ENCODE measurements around the gene RASSF1. TPM values are rescaled to one million over a fixed set of nuclear protein-coding genes. Genes with fewer than 3 reads are reported as not detected.

RASSF1 gene
- total RNA-seq, 1 experiment from 2014 or later, result 28.1 TPM

DNA sequence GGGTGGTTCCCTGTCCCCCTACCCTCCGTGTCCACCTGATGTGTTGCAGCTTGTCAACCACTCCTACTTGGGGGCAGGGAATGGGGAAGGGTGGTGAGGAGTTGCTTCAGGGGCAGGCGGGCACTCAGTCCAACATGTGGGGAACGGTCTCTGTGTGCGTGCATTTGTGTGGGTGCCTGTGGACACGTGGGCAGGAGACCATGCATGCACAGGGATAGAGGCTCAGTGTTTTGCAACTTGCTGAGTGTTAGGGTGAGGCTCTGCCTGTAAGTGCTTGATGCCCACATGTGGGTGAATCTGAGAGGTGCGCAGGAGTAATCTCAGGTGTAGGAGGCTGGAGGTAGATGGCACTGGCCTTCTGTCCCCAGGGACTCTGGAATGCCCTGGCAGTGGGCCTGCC, 43.1 kb upstream of the RASSF1 start:
- H3K4me3 Mint-ChIP-seq (ENCODE audit: unreplicated experiment), result no peak overlapping the region
- ChIA-PET POLR2A (no interaction called here), CTCF (no interaction called here)
- DNase-seq, result no peak
- H3K4me1 Mint-ChIP-seq (ENCODE audit: low read depth, unreplicated experiment), result no peaks in the 10 kb centered on the region
- Histone ChIP-seq H3K4me1 (no peaks in the 10 kb centered on the region), H3K36me3 (ENCODE audit: control insufficient read depth, insufficient read depth, low read length) (no peaks in the 10 kb centered on the region), H3K27me3 (replicated peaks; ENCODE audit: control insufficient read depth, insufficient read depth, low read length) (no peaks in the 10 kb centered on the region), H3K9me3 (no peaks in the 10 kb centered on the region), H3K4me3 (ENCODE audit: low read depth, low read length) (no peak overlapping the region)
- H3K27me3 Mint-ChIP-seq (ENCODE audit: insufficient read depth, unreplicated experiment), result peaks cover 11% of the 10 kb centered on the region
- TF ChIP-seq CTCF (IDR thresholded peaks at IDR 0.05; ENCODE audit: insufficient read depth in 1 of 2, low read depth in 1 of 2, low read length in 1 of 2, severe bottlenecking in 1 of 2, unreplicated experiment in 1 of 2), result no peak
- no TSS peak for BruUV-seq (replicated peaks)
- H3K27ac Mint-ChIP-seq (ENCODE audit: unreplicated experiment), result no peak overlapping the region
- intact Hi-C loops (cut with micrococcal nuclease; ENCODE audit: unreplicated experiment), result no loop called here
- H3K9me3 Mint-ChIP-seq (ENCODE audit: unreplicated experiment), result no peaks in the 10 kb centered on the region
- H3K36me3 Mint-ChIP-seq (ENCODE audit: insufficient read depth, unreplicated experiment), result no peaks in the 10 kb centered on the region

DNA sequence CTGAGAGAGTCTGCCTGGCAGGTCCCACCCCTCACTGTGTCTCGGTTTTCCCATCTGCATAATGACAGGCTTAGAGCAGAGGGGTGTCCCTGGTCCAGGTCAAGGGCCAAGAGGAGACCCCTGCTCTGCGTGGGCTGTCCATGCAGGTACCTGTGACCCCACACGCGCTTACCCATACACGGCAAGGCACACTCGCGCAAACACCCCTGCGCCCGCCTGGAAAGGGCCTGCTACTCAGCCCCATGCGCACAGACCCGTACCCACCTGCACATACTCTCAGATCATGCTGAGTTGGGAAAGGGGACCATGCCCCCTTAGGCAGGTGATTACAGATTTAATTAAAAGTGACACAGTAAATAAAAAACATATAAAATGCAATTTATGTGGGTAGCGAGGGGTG, 42.1 kb upstream of the RASSF1 start:
- Histone ChIP-seq H3K4me1 (no peaks in the 10 kb centered on the region), H3K36me3 (ENCODE audit: control insufficient read depth, insufficient read depth, low read length) (no peaks in the 10 kb centered on the region), H3K4me3 (ENCODE audit: low read depth, low read length) (no peak overlapping the region), H3K27me3 (replicated peaks; ENCODE audit: control insufficient read depth, insufficient read depth, low read length) (no peaks in the 10 kb centered on the region), H3K9me3 (no peaks in the 10 kb centered on the region)
- no peak for TF ChIP-seq CTCF (IDR thresholded peaks at IDR 0.05; ENCODE audit: insufficient read depth in 1 of 2, low read depth in 1 of 2, low read length in 1 of 2, severe bottlenecking in 1 of 2, unreplicated experiment in 1 of 2)
- no peak for DNase-seq
- ChIA-PET POLR2A (no interaction called here), CTCF (no interaction called here)
- intact Hi-C loops (cut with micrococcal nuclease; ENCODE audit: unreplicated experiment), result no loop called here
- no peaks in the 10 kb centered on the region for H3K4me1 Mint-ChIP-seq (ENCODE audit: low read depth, unreplicated experiment)
- BruUV-seq (replicated peaks), result no TSS peak
- no peaks in the 10 kb centered on the region for H3K9me3 Mint-ChIP-seq (ENCODE audit: unreplicated experiment)
- H3K36me3 Mint-ChIP-seq (ENCODE audit: insufficient read depth, unreplicated experiment), result no peaks in the 10 kb centered on the region
- no peak overlapping the region for H3K27ac Mint-ChIP-seq (ENCODE audit: unreplicated experiment)
- peaks cover 11% of the 10 kb centered on the region for H3K27me3 Mint-ChIP-seq (ENCODE audit: insufficient read depth, unreplicated experiment)
- H3K4me3 Mint-ChIP-seq (ENCODE audit: unreplicated experiment), result no peak overlapping the region

GRCh38 chr3:50381383-50381782, 40.7 kb upstream of the RASSF1 start:
- DNase-seq, result no peak
- Mint-ChIP-seq H3K4me1 (ENCODE audit: low read depth, unreplicated experiment) (no peaks in the 10 kb centered on the region), H3K9me3 (ENCODE audit: unreplicated experiment) (no peaks in the 10 kb centered on the region), H3K36me3 (ENCODE audit: insufficient read depth, unreplicated experiment) (no peaks in the 10 kb centered on the region), H3K27ac (ENCODE audit: unreplicated experiment) (no peak overlapping the region), H3K27me3 (ENCODE audit: insufficient read depth, unreplicated experiment) (peaks cover 11% of the 10 kb centered on the region), H3K4me3 (ENCODE audit: unreplicated experiment) (no peak overlapping the region)
- no peak for TF ChIP-seq CTCF (IDR thresholded peaks at IDR 0.05; ENCODE audit: insufficient read depth in 1 of 2, low read depth in 1 of 2, low read length in 1 of 2, severe bottlenecking in 1 of 2, unreplicated experiment in 1 of 2)
- ChIA-PET POLR2A (interaction anchor here (0.6 kb wide), 1 partner anchor 22 kb away, joined by 5 read pairs; the partner anchor contains the start of gene TMEM115), CTCF (interaction anchor here (1.3 kb wide), 1 partner anchor 11 kb away, joined by 4 read pairs; no protein-coding TSS in a partner anchor)
- Histone ChIP-seq H3K4me1 (no peaks in the 10 kb centered on the region), H3K9me3 (no peaks in the 10 kb centered on the region), H3K36me3 (ENCODE audit: control insufficient read depth, insufficient read depth, low read length) (no peaks in the 10 kb centered on the region), H3K4me3 (ENCODE audit: low read depth, low read length) (no peak overlapping the region), H3K27me3 (replicated peaks; ENCODE audit: control insufficient read depth, insufficient read depth, low read length) (no peaks in the 10 kb centered on the region)
- intact Hi-C loops (cut with micrococcal nuclease; ENCODE audit: unreplicated experiment), result no loop called here
- no TSS peak for BruUV-seq (replicated peaks)

Data from Caco-2 (cell line).